ENCODE measurements around the gene MTHFD2L.

MTHFD2L gene

GRCh38 chr4:74329307-74329706 lies 171.4 kb downstream of the MTHFD2L start:
- Histone ChIP-seq H3K27ac (no peak overlapping the region), H3K4me1 (ENCODE audit: control insufficient read depth in 1 of 2, insufficient read depth in 1 of 2, low read depth in 1 of 2, low read length in 1 of 2) (peaks cover 0 to 9% of the 10 kb centered on the region in 2 experiments), H3K4me3 (ENCODE audit: low read depth in 1 of 2, low read length in 1 of 2) (no peak overlapping the region), H3K27me3 (no peaks in the 10 kb centered on the region), H3K9me3 (no peaks in the 10 kb centered on the region), H3K36me3 (no peaks in the 10 kb centered on the region)
- TF ChIP-seq, protein P1, sequence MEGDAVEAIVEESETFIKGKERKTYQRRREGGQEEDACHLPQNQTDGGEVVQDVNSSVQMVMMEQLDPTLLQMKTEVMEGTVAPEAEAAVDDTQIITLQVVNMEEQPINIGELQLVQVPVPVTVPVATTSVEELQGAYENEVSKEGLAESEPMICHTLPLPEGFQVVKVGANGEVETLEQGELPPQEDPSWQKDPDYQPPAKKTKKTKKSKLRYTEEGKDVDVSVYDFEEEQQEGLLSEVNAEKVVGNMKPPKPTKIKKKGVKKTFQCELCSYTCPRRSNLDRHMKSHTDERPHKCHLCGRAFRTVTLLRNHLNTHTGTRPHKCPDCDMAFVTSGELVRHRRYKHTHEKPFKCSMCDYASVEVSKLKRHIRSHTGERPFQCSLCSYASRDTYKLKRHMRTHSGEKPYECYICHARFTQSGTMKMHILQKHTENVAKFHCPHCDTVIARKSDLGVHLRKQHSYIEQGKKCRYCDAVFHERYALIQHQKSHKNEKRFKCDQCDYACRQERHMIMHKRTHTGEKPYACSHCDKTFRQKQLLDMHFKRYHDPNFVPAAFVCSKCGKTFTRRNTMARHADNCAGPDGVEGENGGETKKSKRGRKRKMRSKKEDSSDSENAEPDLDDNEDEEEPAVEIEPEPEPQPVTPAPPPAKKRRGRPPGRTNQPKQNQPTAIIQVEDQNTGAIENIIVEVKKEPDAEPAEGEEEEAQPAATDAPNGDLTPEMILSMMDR (IDR thresholded peaks at IDR 0.05) = no peak

DNA sequence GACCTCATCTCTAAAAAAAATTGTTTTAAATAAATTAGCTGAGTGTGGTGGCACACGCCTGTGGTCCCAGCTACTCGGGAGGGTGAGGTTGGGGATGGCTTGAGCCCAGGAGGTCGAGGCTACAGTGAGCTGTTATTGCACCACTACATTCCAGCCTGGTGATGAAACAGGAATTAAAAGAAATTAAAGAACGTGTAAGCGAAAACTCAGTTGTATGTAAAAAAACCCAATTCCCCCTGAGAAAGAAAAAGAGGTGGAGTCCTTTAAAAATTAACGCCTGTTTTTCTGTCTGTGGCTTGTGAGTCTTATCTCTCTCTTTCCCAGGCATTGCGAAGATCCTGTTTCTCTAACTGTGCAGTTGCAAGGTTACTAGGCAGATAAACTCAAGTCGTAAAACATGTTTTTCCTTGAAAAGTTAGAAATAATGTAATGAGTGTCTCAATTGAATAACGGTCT lies 172.4 kb downstream of the MTHFD2L start:
- Histone ChIP-seq H3K4me1 (ENCODE audit: control insufficient read depth in 1 of 2, insufficient read depth in 1 of 2, low read depth in 1 of 2, low read length in 1 of 2) (peaks cover 0 to 9% of the 10 kb centered on the region in 2 experiments), H3K4me3 (ENCODE audit: low read depth in 1 of 2, low read length in 1 of 2) (no peak overlapping the region), H3K36me3 (no peaks in the 10 kb centered on the region), H3K27ac (no peak overlapping the region), H3K9me3 (no peaks in the 10 kb centered on the region), H3K27me3 (no peaks in the 10 kb centered on the region)
- TF ChIP-seq, protein P1 (IDR thresholded peaks at IDR 0.05) = no peak

DNA sequence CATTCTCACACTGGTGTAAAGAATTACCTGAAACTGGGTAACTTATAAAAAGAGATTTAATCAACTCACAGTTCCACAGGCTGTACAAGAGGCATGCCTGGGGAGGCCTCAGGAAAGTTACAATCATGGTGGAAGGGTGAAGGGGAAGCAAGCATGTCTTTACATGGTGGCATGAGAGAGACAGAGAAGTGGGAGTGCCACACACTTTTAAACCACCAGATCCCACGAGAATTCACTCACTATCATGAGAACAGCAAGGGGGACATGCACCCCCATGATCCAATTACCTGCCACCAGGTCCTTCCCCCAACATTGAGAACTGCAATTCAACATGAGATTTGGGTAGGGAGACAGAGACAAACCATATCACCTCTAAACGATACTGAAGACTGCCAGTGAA lies 173.3 kb downstream of the MTHFD2L start:
- TF ChIP-seq, protein P1 (IDR thresholded peaks at IDR 0.05) = no peak
- Histone ChIP-seq H3K9me3 (no peaks in the 10 kb centered on the region), H3K4me3 (ENCODE audit: low read depth in 1 of 2, low read length in 1 of 2) (no peak overlapping the region)

DNA sequence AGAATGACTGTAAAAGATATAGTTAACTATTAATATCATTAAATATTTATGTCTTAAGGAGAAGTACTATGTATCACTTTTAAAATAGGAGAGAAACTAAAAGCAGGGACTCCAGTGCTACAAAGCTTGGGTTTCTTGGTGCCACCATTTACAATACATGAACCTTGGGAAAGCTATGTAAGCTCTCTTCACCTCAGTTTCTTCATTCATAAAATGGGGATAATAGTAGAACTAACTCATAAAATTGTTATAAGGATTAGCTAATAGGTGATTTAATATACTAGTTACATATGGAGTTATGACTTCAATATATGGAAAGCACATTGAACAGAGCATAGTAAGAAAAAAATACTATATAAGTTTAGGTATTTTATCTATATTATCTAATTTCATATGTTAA lies 174.0 kb downstream of the MTHFD2L start:
- TF ChIP-seq, protein P1 (IDR thresholded peaks at IDR 0.05) = no peak
- no peaks in the 10 kb centered on the region for H3K9me3 ChIP-seq
- peaks cover 0 to 9% of the 10 kb centered on the region in 2 experiments for H3K4me1 ChIP-seq (ENCODE audit: control insufficient read depth in 1 of 2, insufficient read depth in 1 of 2, low read depth in 1 of 2, low read length in 1 of 2)
- no peaks in the 10 kb centered on the region for H3K36me3 ChIP-seq
- no peak overlapping the region for H3K27ac ChIP-seq
- H3K27me3 ChIP-seq = no peaks in the 10 kb centered on the region
- no peak overlapping the region for H3K4me3 ChIP-seq (ENCODE audit: low read depth in 1 of 2, low read length in 1 of 2)

More for the DNA sequence above, 173.3 kb downstream of the MTHFD2L start:
- Histone ChIP-seq H3K27ac (no peak overlapping the region), H3K4me1 (ENCODE audit: control insufficient read depth in 1 of 2, insufficient read depth in 1 of 2, low read depth in 1 of 2, low read length in 1 of 2) (peaks cover 0 to 9% of the 10 kb centered on the region in 2 experiments), H3K27me3 (no peaks in the 10 kb centered on the region), H3K36me3 (no peaks in the 10 kb centered on the region)

GRCh38 chr4:74334636-74335035 lies 176.7 kb downstream of the MTHFD2L start:
- H3K27ac ChIP-seq = no peak overlapping the region
- H3K4me1 ChIP-seq (ENCODE audit: control insufficient read depth in 1 of 2, insufficient read depth in 1 of 2, low read depth in 1 of 2, low read length in 1 of 2) = peaks cover 5 to 17% of the 10 kb centered on the region in 2 experiments
- no peaks in the 10 kb centered on the region for H3K9me3 ChIP-seq
- TF ChIP-seq, protein P1 (IDR thresholded peaks at IDR 0.05) = no peak
- H3K4me3 ChIP-seq (ENCODE audit: low read depth in 1 of 2, low read length in 1 of 2) = no peak overlapping the region
- no peaks in the 10 kb centered on the region for H3K27me3 ChIP-seq
- H3K36me3 ChIP-seq = no peaks in the 10 kb centered on the region
